ENCODE results near the gene CBR3. TPM values are rescaled to one million over a fixed set of nuclear protein-coding genes. Genes with fewer than 3 reads are reported as not detected.
A peak's percentile ranks its signal among the peaks of the same experiment; 100 is the strongest.
"Not testable (repeated sequence)": the region's sequence is repeated elsewhere in the genome, so short reads cannot be mapped to it uniquely, and the experiment has no call there.

The CBR3 gene
- total RNA-seq: 33.7 TPM

DNA sequence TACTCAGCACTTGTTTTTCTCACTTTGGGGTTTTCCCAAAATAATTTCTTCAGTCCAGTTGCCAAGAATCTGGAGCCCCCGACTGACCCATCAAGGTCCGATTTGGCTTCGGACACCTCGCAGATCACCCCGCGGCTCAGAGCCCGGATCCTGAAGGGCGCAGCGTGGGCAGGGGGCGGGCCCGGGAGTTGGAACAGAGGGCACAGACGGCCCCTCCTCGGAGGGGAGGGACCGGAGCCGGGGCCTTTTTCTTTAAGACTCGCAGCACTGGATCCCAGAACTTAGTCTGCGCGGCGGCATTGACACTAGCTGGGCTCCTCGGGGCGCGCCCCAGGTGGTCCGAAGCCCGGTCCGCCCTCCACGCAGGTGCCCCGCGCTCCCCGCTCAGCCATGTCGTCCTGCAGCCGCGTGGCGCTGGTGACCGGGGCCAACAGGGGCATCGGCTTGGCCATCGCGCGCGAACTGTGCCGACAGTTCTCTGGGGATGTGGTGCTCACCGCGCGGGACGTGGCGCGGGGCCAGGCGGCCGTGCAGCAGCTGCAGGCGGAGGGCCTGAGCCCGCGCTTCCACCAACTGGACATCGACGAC, at the start of gene CBR3:
CBR3 (plus strand) TSS at position 277 of the 588 bp plus-strand sequence; CDS start at position 391, 114 bp downstream.
- ATAC-seq: peak; percentile 55

- ATAC-seq: no peak
Observed at GRCh38 chr21:36087362-36088138, 47.3 kb upstream of the CBR3 start.

GRCh38 chr21:36089946-36090345, 44.9 kb upstream of the CBR3 start:
- ATAC-seq: peak; percentile 81

DNA sequence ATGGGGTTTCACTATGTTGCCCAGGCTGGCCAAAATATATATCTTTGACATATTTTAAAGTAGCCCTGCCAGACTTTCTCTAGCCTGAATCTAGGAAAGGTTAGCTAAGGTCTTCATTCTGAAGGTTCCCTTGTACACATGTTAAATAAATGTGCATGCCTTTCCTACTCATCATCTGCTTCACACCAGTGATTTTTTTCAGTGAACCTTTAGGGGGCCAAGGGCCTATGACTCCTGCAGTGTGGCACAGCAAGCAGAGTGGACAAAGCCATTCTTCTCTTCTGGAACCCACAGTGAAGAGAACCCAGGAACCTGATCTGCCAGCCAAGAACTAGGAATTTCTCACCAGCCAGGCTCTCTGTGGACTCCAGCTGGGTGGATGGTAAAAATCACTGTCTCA, 42.2 kb upstream of the CBR3 start:
- ATAC-seq: no peak

GRCh38 chr21:36093512-36093911, 41.4 kb upstream of the CBR3 start:
- no peak for ATAC-seq

DNA sequence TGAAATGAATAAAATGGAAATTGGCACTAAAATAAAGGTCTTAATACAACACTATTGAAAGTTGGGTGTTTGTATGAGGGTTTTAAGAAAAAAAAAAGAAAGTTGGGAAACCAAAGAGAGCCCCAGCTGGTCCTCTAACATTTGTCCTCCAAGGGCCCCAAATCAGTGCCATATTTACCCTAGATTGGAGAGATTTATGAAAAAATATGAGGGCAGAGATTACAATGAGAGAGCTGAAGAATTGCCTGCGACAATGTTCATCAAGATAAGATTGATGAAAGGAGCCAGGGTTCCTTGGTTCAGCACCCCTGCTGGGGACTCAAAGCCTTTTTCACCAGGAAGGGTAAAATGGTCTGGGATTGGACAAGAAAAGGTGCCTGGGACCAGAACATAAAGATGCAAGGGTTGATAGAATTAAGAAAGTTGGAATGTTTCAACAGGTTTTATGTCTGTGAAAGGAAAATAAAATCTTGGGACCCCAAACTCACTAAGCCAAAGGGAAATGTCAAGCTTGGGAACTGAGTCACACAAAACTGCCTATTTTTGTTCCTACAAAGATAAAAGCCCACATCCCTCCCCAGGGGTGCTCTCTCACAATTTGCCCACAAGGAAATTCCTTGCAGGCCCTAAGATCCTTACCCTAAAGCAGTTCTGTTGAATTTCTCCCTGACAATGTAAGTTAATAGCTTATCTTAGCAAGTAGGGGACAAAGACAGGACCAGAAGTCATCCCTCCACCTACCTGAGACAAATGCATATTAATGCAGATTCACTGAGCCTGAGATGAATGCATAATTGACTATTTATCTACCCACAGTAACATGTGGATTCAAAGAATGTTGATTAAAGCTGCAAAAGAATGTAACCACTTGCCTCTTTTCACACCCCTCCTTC, 38.2 kb upstream of the CBR3 start:
- ATAC-seq: no peak

- peak; percentile 69 for ATAC-seq
Observed at GRCh38 chr21:36097427-36098181, 37.3 kb upstream of the CBR3 start.

- ATAC-seq: no peak
Observed at GRCh38 chr21:36098182-36098532, 36.7 kb upstream of the CBR3 start.

DNA sequence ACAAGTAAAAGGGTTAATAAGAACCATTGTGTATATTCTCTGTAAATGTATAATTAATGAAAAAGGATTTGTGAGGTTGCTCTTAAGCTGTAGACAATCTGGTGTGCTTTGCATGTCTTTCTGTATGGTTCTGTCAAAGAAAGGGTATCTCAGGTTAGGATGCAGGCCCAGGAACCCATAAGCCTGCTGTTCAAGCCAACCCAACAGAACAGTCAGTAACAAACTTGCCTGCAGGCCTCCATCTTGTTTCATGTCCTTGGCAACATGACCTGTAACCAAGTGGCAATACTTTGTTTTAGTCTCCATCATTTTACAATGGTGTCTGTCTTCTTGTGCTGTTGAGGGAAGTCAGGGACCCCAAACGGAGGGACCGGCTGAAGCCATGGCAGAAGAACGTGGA, 35.9 kb upstream of the CBR3 start:
- no peak for ATAC-seq

DNA sequence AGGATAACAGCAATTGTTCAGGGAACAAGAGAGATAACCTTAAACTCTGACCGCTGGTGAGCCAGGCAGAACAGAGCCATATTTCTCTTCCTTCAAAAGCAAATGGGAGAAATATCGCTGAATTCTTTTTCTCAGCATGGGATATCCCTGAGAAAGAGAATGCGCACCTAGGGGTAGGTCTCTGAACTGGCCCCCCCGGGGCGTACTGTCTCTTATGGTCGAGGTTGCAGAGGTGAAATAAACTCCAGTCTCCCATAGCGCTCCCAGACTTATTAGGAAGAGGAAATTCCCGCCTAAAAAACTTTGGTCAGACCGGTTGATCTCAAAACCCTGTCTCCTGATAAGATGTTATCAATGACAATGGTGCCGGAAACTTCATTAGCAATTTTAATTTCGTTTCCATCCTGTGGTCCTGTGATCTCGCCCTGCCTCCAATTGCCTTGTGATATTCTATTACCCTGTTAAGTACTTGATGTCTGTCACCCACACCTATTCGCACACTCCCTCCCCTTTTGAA, 35.1 kb upstream of the CBR3 start:
- ATAC-seq: not testable (repeated sequence)

DNA sequence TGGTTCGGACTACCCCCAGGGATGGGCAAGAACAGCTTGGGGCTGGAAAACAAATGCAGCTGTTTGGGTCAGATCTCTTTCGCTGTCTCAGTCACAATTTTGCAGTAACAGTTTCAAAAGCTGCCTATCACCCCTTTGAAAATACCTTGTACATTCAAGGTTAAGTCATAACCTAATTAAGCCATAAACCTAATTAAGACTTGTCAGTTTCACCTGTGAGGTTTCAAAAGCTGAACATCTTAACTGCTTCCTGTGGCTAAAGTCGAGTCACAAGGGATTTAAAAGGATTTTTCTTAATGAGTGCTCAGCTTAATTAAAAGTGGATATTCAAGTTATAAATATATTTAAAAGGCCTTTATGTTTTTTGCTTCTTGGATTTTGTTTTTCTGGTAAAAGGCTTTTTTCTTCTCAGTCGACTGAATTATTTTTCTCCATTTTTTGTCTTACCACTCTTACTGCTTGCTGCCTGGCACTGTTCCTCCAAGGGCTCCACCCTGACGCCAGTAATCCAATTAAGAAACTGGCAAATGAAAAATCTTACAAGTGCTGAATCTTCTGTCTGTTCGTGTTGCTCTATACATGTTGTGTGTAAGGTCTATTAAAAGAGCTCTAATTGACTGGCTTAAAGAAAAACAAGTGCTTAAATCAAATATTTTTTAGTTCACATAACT, 33.8 kb upstream of the CBR3 start:
- ATAC-seq: no peak

DNA sequence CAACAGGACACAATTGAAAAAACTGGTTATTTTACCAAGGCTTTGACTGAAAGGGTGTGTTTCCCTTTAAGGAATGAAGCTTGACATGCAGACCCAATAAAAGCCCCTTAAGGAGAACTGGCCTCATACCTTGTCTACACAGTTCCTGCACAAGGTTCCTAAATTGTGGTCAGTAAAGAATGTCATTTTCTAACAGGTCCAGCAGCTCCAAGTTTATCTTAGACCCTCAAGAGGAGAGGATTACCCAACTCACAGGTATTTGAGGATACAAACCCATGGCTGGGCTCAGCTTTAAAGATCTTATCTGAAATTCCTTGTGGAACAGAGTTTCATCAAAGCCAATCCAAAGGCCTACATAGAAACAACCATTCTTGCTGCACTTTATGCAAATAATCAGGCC, 31.4 kb upstream of the CBR3 start:
- ATAC-seq: no peak

- peak; percentile 65 for ATAC-seq
Observed at GRCh38 chr21:36104317-36105300, 30.3 kb upstream of the CBR3 start.

GRCh38 chr21:36105327-36105842, 29.5 kb upstream of the CBR3 start:
- no peak for ATAC-seq

- ATAC-seq: no peak
Observed at GRCh38 chr21:36109868-36110267, 25.0 kb upstream of the CBR3 start.

DNA sequence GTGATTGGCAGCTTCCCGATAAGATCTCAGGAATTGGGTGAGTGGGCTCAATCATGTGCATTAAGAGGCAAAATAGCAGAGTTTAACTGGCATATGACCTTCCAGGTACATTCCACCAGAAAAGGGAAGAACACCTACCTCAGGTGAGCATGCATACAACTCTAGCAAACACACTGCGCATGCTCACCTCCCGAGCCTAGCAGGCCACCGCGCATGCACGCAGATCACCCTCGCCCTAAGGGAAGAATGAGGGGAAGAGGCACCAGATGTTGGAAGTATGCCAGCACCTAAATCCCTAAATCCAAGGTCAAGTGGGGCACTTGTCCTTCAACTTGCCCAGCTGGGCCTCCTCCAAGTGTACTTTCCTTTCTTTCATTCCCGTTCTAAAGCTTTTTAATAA, 23.6 kb upstream of the CBR3 start:
- no peak for ATAC-seq

DNA sequence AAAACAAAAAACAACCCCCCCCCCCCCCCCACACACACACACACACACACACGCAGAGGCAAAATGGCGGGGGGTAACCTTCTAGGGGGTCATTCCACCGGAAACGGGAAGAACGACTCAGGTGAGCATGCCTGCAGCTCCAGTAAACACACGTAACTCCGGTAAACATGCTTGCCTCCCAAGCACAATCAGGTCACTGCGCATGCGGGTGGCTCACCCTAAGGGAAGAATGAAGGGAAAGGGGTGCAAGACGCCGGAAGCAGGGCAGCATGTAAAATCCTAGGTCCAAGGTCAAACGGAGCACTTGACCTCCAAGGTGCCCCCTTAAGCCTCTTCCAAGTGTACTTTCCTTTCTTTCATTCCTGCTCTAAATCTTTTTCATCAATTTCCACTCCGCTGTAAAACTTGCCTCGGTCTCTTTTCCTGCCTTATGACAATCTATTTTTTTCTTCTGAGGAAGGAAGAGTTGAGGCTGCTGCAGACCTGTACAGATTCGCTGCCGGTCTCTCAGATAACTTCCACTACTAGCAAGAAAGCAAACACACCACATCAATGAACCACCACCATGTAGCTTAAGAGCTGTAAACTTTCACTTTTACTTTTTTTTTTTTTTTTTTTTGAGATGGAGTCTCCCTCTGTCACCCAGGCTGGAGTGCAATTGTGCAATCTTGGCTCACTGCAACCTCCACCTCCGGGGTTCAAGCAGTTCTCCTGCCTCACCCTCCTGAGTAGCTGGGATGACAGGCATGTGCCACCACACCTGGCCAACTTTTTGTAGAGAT, 21.0 kb upstream of the CBR3 start:
- ATAC-seq: peak; percentile 57

DNA sequence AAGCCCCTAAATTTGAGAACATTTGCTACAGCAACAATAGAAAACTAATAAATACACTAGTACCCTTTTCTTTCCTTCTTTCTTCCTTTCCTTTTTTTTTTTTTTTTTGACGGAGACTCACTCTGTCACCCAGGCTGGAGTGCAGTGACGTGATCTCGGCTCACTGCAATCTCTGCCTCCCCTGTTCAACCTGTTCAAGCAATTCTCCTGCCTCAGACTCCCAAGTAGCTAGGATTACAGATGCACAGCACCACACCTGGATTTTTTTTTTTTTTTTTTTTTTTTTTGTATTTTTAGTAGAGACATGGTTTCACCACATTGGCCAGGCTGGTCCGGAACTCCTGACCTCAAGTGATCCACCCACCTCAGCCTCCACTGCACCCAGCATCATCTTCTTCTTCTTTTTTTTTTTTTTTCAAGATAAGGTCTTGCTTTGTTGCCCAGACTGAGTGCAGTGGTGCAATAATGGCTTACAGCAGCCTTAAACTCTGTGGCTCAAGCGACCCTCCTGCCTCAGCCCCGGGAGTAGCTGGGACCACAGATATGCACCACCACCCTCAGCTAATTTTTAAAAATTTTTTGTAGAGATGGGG, 19.6 kb upstream of the CBR3 start:
- ATAC-seq: no peak

DNA sequence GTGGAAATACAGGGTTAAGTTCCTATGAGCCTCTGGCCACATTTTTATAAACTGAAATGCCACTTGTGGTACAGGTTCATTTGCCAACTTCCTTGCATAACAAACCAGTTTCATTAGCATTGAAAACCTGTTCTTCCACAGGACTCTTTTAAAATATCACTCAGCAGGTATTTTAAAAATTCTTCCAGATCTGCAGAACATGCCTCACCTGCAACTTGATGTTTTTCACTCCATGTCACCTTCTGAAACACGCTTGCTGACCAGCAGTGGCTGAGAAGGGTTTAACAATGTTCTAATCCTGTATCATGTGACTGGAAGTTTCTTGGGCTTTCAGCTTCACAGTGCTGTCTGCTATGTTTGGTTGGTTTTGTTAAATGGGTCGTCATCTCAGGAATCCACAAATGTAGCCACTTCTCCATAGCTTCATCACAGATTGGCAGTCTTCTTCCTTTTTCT, 17.6 kb upstream of the CBR3 start:
- peak; percentile 40 for ATAC-seq
